ENCODE results near the gene OR6J1. TPM values are rescaled to one million over a fixed set of nuclear protein-coding genes. Genes with fewer than 3 reads are reported as not detected.

OR6J1 gene
- total and polyA plus RNA-seq, 9 of the 15 experiments (the other 6 are each of a cell fraction or from before 2014, with no cell fraction given): not detected

DNA sequence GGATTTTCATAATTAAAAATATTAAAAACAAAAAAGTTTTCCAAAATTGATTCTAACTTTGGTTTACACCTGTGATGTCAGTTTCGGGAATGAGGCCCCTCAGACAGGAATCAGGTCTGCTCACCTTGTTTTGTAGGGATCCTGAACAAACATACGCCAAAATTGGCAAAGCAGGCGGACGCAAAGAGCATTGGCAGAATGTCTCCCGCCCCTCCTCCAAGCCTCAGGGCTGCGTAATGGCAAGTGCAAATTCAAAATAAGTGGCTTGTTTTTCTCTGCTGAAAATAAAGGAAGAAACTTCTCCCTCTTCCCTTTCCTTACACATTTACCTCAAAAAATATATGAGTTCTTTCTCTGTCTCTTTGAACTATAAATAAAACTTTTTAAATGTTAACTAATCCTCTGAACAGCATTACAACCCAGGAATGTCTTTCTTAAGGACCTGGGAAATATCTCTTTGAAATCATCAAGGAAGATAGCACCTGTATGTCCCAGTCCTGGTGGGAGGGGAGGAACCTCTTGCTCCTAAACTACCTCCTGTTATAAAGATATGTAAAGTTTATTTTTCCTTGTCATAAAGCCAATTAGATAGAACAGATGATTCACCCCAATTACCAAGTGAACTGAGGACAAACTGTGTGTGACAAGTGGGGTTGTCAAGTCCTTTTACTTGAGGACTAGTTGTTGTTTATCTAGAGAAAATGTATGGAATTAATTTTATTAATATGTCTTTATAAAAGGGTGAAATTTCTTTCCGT, 16.5 kb downstream of the OR6J1 start:
- Histone ChIP-seq H3K79me2 (ENCODE audit: control insufficient read depth, insufficient read depth, low read length) (no peaks in the 10 kb centered on the region), H3K9ac (ENCODE audit: insufficient read depth in 1 of 2, low read depth in 2 of 2, low read length in 2 of 2) (no peak overlapping the region), H2AFZ (ENCODE audit: low read depth, low read length) (no peak overlapping the region), H3K4me1 (replicated peaks in 1 of 2; ENCODE audit: control insufficient read depth in 2 of 2, insufficient read depth in 2 of 2, low read length in 2 of 2) (peaks cover 0 to 7% of the 10 kb centered on the region in 2 experiments; a peak in 3 of 5 replicates), H3K27ac (ENCODE audit: extremely low read depth, low read depth, low read length) (no peak overlapping the region), H3K9me1 (ENCODE audit: control insufficient read depth, insufficient read depth, low read length) (no peaks in the 10 kb centered on the region), H3K9me3 (replicated peaks; ENCODE audit: control insufficient read depth, insufficient read depth, low read depth, low read length) (no peaks in the 10 kb centered on the region), H3K36me3 (ENCODE audit: control insufficient read depth, insufficient read depth, low read length) (no peaks in the 10 kb centered on the region), H3K4me2 (ENCODE audit: insufficient read depth, low read length) (no peak overlapping the region), H3K27me3 (ENCODE audit: control insufficient read depth in 2 of 2, insufficient read depth in 2 of 2, low read length in 2 of 2) (no peaks in the 10 kb centered on the region), H3K4me3 (no peak overlapping the region), H4K20me1 (replicated peaks; ENCODE audit: control insufficient read depth, insufficient read depth, low read length) (no peaks in the 10 kb centered on the region)
- in situ Hi-C loops (cut with MboI) (no loop called here), intact Hi-C loops (cut with micrococcal nuclease) (no loop called here)
- FAIRE-seq (no peak), DNase-seq (ENCODE audit: extremely low read depth in 1 of 4, low spot score in 3 of 4) (no peak), ATAC-seq (no peak)
- BruUV-seq (replicated peaks): no TSS peak
- WGBS (ENCODE audit: insufficient coverage, low coverage, missing lambda C conversion rate): 61% methylated on average over 6 of the region's 7 CpGs
- TF ChIP-seq, protein P1, sequence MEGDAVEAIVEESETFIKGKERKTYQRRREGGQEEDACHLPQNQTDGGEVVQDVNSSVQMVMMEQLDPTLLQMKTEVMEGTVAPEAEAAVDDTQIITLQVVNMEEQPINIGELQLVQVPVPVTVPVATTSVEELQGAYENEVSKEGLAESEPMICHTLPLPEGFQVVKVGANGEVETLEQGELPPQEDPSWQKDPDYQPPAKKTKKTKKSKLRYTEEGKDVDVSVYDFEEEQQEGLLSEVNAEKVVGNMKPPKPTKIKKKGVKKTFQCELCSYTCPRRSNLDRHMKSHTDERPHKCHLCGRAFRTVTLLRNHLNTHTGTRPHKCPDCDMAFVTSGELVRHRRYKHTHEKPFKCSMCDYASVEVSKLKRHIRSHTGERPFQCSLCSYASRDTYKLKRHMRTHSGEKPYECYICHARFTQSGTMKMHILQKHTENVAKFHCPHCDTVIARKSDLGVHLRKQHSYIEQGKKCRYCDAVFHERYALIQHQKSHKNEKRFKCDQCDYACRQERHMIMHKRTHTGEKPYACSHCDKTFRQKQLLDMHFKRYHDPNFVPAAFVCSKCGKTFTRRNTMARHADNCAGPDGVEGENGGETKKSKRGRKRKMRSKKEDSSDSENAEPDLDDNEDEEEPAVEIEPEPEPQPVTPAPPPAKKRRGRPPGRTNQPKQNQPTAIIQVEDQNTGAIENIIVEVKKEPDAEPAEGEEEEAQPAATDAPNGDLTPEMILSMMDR (IDR thresholded peaks at IDR 0.05 in 2 of 3, conservative IDR thresholded peaks at IDR 0.05 in 1 of 3; ENCODE audit: insufficient read depth in 2 of 3, low read depth in 1 of 3, low read length in 3 of 3): no peak
- TF ChIP-seq, protein P2, sequence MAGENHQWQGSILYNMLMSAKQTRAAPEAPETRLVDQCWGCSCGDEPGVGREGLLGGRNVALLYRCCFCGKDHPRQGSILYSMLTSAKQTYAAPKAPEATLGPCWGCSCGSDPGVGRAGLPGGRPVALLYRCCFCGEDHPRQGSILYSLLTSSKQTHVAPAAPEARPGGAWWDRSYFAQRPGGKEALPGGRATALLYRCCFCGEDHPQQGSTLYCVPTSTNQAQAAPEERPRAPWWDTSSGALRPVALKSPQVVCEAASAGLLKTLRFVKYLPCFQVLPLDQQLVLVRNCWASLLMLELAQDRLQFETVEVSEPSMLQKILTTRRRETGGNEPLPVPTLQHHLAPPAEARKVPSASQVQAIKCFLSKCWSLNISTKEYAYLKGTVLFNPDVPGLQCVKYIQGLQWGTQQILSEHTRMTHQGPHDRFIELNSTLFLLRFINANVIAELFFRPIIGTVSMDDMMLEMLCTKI (IDR thresholded peaks at IDR 0.05; ENCODE audit: partially characterized antibody): no peak
- TF ChIP-seq, protein P3, sequence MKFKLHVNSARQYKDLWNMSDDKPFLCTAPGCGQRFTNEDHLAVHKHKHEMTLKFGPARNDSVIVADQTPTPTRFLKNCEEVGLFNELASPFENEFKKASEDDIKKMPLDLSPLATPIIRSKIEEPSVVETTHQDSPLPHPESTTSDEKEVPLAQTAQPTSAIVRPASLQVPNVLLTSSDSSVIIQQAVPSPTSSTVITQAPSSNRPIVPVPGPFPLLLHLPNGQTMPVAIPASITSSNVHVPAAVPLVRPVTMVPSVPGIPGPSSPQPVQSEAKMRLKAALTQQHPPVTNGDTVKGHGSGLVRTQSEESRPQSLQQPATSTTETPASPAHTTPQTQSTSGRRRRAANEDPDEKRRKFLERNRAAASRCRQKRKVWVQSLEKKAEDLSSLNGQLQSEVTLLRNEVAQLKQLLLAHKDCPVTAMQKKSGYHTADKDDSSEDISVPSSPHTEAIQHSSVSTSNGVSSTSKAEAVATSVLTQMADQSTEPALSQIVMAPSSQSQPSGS (CRISPR knock-in tag; IDR thresholded peaks at IDR 0.05): no peak
- TF ChIP-seq, protein P4, sequence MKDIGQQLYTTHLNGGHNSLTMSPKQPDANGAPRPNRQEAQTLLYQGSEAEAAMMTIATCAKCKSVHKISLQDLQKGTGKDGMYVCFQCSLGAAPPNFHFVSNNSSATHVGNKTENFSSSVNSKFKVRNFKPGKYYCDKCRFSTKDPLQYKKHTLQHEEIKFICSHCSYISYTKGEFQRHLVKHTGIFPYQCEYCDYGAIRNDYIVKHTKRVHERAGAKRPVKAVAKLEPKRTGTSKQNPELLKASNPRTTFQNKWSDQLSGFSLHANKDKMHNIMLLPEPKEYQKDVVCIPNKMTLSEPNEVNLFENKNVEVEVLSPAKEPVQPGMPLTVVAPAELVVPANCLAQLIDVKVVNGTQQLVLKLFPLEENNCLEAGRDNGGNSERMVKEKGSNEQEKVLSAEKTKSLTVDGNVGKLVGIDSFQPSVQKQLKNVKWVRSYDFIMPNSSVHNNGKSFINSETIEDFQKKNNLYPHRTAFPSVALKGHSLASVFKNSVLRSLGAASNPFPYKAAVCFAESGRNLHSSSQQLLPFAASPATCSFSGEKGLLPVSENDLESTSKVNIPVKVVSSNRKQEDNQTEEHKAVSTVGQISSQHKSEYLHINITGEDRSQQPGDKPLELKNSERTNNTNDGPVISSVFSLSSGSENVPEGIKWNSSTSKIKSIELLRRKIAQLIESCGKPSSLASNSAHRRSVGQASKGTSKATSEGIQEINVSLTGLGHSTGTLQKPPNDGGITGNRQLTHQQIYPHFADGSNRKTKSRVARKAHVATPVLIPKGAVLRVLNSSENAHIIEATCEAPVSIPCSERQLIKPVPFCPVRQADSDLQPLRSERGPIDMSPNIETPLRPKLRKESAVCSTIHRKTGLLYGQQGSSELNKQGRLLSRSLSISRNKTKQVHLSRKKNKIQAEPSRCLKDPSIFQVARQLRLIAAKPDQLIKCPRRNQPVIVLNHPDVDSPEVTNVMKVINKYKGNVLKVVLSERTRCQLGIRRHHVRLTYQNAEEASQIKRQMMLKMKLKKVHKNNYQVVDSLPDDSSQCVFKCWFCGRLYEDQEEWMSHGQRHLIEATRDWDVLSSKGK (CRISPR knock-in tag; IDR thresholded peaks at IDR 0.05): no peak
- no peak for TF ChIP-seq KAT8 (IDR thresholded peaks at IDR 0.05; ENCODE audit: low read depth)
- ChIA-PET POLR2A (no interaction called here), CTCF (ENCODE audit: low intra/inter-chr PET ratio) (no interaction called here)
